Body of pancreas (tissue), 4 donors: ENCODE results near the gene CCDC200. TPM values are rescaled to one million over a fixed set of nuclear protein-coding genes. Genes with fewer than 3 reads are reported as not detected.
A peak's percentile ranks its signal among the peaks of the same experiment; 100 is the strongest.

ENCODE experiments used
- ATAC-seq: fragments of 150-250 bp; one replicate; pipeline ENCODE4 v1.9.1; 2016
- DNase-seq, 4 donors: peaks; one replicate each; pipeline ENCODE4 v3.0.0-alpha.2; 2019
- H3K27ac ChIP-seq, 4 donors: fragments of 200-600 bp; sonication (generic); 1 replicate in 3 of 4; 2 replicates in 1 of 4; pipeline versions ENCODE4 v1.5.1 to v1.6.1; 2016 to 2019; ENCODE audit warnings: mild to moderate bottlenecking in 1 of 4, mixed read lengths in 1 of 4, moderate library complexity in 1 of 4
- H3K27me3 ChIP-seq, 2 donors: fragments of 200-600 bp; sonication (generic); one replicate each; pipeline ENCODE4 v1.6.0; 2016; ENCODE audit warnings: mild to moderate bottlenecking in 1 of 2
- H3K36me3 ChIP-seq, 2 donors: fragments of 200-600 bp; sonication (generic); replicated peaks in 1 of 2; 2 replicates each; pipeline ENCODE4 v1.5.1; 2016; ENCODE audit warnings: low read depth in 2 of 2; ENCODE audit not compliant: insufficient read depth in 1 of 2
- H3K4me1 ChIP-seq: fragments of 200-600 bp; sonication (generic); one replicate; pipeline ENCODE4 v1.6.0; 2016
- H3K4me3 ChIP-seq, 2 donors: fragments of 200-600 bp; sonication (generic); 1 replicate in 1 of 2; 2 replicates in 1 of 2; pipeline ENCODE4 v1.5.1; 2016 to 2019
- H3K9me3 ChIP-seq, 3 donors: fragments of 200-600 bp; sonication (generic); 1 replicate in 2 of 3; 2 replicates in 1 of 3; pipeline ENCODE4 v1.5.1; 2016
- CTCF ChIP-seq, 7 experiments: fragments of 450-650 bp in 4 of 7; fragments of 200-600 bp in 3 of 7; sonication (generic) in 3 of 7; IDR thresholded peaks; one replicate each; pipeline ENCODE4 v1.5.1; 2016 to 2019; ENCODE audit warnings: antibody characterized with exemption in 7 of 7
- POLR2A ChIP-seq, 3 donors: fragments of 450-650 bp; IDR thresholded peaks; one replicate each; pipeline ENCODE4 v1.6.1; 2016; ENCODE audit warnings: antibody characterized with exemption in 3 of 3, mild to moderate bottlenecking in 2 of 3
- WGBS, 2 donors: methylation state at CpG; one replicate each; pipeline ENCODE4 v1.1.5; 2017; 5-methylcytosine and 5-hydroxymethylcytosine counted together
- intact Hi-C: fragments of 100-400 bp; cut with DNase I; formaldehyde crosslinking; loops from one replicate; pipeline ENCODE4 v1.15.1; 2023
- total RNA-seq, 2 donors: library from RNA; depleted of rRNA; stranded (reverse); fragments of >200 nt; gene quantifications; one replicate each; pipeline ENCODE4 v1.1.0, GENCODE V29; 2016

The CCDC200 gene
- total RNA-seq, 2 donors from 2014 or later: not detected

GRCh38 chr17:43216369-43216761 lies 12.1 kb downstream of the CCDC200 start:
- Histone ChIP-seq H3K36me3 (no peaks in the 10 kb centered on the region), H3K9me3 (no peaks in the 10 kb centered on the region), H3K27ac (peak overlapping the region in 3 of 4 donors; percentile 17 to 28 (median 24)), H3K27me3 (no peaks in the 10 kb centered on the region), H3K4me3 (no peak overlapping the region), H3K4me1 (peaks cover 40% of the 10 kb centered on the region)
- TF ChIP-seq CTCF (IDR thresholded peaks at IDR 0.05) (no peak), POLR2A (IDR thresholded peaks at IDR 0.05) (no peak)
- 52 to 56% methylated on average over 4 of the region's 4 CpGs for WGBS, 2 donors
- DNase-seq (no peak), ATAC-seq (no peak)
- intact Hi-C loops: no loop called here

- TF ChIP-seq CTCF (IDR thresholded peaks at IDR 0.05) (no peak), POLR2A (IDR thresholded peaks at IDR 0.05) (no peak)
- Histone ChIP-seq H3K36me3 (no peaks in the 10 kb centered on the region), H3K27ac (no peak overlapping the region), H3K27me3 (no peaks in the 10 kb centered on the region), H3K4me1 (peaks cover 47% of the 10 kb centered on the region), H3K4me3 (no peak overlapping the region), H3K9me3 (no peaks in the 10 kb centered on the region)
- intact Hi-C loops: no loop called here
- 90 to 95% methylated on average over 3 of the region's 3 CpGs for WGBS, 2 donors
- DNase-seq (no peak), ATAC-seq (no peak)
Measured at GRCh38 chr17:43215341-43215740, 13.1 kb downstream of the CCDC200 start.

GRCh38 chr17:43213545-43213944 lies 14.9 kb downstream of the CCDC200 start:
- no peaks in the 10 kb centered on the region for H3K9me3 ChIP-seq
- TF ChIP-seq POLR2A (IDR thresholded peaks at IDR 0.05) (no peak), CTCF (IDR thresholded peaks at IDR 0.05) (no peak)
- no peak overlapping the region for H3K4me3 ChIP-seq
- peak overlapping the region in 3 of 4 donors; percentile 83 to 92 (median 87) for H3K27ac ChIP-seq
- WGBS, 2 donors: 85 to 88% methylated on average over 2 of the region's 2 CpGs
- intact Hi-C loops: no loop called here
- peaks cover 0 to 2% of the 10 kb centered on the region in 2 donors for H3K36me3 ChIP-seq
- DNase-seq: no peak
- ATAC-seq: no peak
- no peaks in the 10 kb centered on the region for H3K27me3 ChIP-seq
- H3K4me1 ChIP-seq: peaks cover 47% of the 10 kb centered on the region

GRCh38 chr17:43212641-43213490 lies 15.6 kb downstream of the CCDC200 start:
- Histone ChIP-seq H3K9me3 (no peaks in the 10 kb centered on the region), H3K4me1 (peaks cover 47% of the 10 kb centered on the region), H3K4me3 (no peak overlapping the region), H3K27ac (peak overlapping the region; percentile 83 to 92 (median 85)), H3K27me3 (no peaks in the 10 kb centered on the region), H3K36me3 (peaks cover 0 to 2% of the 10 kb centered on the region in 2 donors)
- DNase-seq (peak; percentile 53 to 82 (median 78)), ATAC-seq (peak; percentile 23)
- intact Hi-C loops: no loop called here
- peak in 1 of 3 donors; percentile 32 for TF ChIP-seq POLR2A (IDR thresholded peaks at IDR 0.05)
- no peak for TF ChIP-seq CTCF (IDR thresholded peaks at IDR 0.05)
- 36% methylated on average over 6 to 7 of the region's 7 CpGs for WGBS, 2 donors
